CD4-positive, alpha-beta T cell treated with Interleukin-12 subunit alpha and Interleukin-12 subunit beta, for 1 hour (primary cell): ENCODE results near the gene CMTM1.

Source experiments
- DNase-seq: peaks from one replicate; pipeline ENCODE4 v3.0.0-alpha.2; 2020

The CMTM1 gene

GRCh38 chr16:66566051-66566901 lies at the start of gene CMTM1:
Gene CMTM1, plus strand, starts transcription at chr16:66566439. Its CDS starts 75 bp downstream, at chr16:66566514.
- no peak for DNase-seq

DNA sequence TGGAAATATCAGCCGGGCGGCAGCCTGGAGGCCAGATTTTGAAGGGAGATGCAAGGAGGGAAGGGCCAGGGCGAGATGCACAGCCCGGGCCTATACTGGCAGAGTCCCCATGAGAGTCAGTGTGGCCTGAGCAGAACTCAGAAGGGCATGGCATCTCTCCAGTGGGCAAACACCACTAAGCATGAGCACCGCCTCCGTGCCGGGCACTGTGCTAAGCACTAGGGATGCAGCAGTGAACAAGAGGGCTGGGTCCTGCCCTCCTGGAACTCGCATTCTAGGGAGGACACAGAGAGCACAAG lies 49.8 kb upstream of the CMTM1 start:
- DNase-seq, result no peak

- peak; percentile 86 for DNase-seq
These were observed 49.2 kb upstream of the CMTM1 start for GRCh38 chr16:66516808-66517585.

DNA sequence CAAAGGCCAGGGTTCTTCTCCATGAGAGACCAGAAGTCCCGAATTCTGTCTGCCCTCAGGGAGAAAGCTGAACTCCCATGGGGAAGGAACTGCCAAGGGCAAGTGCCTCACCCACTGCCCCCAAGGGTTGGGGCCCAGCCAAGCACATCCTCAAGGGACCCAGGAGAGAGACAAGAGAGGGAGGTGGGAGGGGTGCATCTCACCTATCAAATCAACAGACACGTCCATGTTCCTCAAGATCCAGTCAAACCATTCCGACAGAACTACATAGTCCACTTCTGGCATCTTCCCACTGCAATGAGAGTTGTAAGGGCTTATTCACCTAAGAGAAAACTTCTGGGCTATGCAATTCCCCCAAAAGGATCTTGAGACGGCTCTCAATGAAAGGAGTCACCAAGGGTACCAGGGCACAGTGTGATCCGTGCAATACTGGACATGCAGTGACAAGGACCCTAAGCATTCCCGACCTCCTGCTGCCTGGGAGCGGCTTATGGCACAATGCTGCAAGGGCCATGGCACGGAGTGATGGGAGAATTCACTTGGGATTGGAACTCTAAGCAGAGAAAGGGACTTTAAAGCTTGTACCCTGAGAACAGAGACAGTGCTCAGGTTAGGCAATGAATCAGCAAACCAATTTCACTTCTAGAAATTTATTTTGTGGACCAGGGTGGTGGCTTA lies 48.5 kb upstream of the CMTM1 start:
- no peak for DNase-seq

DNA sequence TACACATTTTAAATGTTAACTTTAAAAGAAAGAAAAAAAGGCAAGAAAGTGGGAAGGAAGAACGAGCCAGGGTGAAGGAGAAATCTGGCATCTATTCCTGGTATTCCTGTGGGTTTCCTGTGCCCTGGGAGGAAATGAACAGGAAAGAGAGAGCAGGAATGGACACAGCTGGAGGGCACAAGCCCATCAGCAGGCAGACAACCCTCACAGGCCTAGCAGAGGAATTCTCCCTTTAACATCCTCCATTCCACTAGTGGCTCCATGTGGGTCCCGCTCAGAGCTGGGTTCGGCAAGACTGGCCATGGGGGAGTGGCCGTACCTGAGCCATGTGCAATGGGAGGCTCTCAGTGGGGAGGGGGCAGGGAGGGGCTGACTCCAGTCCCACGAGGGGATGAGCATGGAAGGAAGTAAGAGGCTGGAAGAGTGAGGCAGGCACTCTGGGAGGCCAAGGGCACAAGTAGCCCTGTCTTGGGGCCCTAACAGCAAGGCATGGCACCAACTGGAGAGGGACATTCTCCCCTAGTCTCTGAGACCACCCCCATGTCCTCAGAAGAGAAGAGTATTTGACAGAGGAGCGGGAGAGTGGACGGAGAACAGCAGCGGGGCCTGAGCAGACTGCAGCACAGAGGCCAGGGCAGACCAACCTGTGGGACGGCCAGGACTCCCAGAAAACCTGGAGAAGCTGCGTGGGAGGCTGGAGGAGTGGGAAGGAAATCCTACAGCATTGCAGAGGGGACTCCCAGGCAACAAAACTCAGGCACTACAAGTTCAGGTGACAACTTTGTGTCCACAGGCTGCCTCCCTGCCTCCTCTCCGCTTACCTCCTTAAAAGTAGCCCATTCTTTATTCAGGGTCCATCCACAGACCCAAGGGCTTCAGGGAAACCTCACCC lies 46.5 kb upstream of the CMTM1 start:
- DNase-seq, result no peak

DNA sequence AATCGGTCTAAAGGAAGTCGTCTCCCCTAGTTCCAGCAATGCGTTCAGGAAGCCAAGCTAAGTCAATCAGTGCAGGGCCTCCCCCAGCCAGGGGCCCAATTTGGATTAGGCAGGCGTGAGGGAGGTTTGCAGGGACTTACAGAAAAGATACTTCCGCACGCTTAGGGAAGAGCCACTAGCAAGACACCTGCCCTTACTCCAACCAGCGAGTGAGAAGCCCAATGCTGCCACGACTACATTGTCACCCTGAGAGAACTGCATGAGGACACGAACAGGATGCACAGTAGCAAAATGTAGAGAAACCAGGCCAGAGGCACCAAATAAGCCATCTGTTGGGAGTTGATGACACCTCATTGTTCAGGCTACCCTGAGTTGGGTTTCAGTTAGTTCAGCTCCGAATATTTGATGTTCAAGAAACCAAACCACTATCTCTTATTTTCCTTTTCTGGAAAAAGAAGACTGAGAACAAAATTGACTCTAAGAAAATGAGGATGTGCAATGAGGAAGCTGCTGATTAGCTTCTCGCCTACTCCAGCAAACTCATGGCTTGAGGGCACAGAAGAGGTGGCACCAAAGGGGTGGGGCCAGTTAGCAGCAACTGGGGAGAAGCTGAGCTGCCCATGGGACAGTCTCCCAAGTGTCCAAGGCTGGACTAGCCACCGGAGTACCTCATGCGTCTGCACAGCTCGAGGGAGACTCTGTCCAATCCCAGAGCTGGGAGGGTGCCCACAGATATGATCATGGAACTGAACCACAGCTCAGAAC lies 45.7 kb upstream of the CMTM1 start:
- peak; percentile 21 for DNase-seq

DNA sequence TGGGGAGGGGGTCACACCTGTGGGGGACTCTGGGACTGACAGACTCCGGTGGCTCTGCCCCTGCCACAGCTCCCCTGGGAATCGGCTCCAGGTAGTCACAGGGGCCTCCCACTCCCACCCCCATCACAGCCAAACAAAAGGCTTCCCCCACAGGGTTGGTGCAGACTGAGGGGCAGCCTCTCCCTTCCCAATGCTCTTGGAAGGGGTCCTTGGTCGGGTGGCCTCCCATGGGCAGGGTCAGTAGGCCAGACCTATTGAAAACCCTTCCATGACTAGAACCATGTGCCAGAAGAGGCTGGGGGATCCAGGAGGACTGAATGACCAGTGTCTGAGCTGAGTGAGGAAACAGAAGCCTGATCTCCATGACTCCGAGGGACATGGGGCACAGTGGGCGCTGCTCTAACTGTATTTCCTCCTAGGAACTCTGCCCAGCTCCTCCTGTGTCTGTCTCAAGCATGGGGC lies 45.0 kb upstream of the CMTM1 start:
- no peak for DNase-seq

DNA sequence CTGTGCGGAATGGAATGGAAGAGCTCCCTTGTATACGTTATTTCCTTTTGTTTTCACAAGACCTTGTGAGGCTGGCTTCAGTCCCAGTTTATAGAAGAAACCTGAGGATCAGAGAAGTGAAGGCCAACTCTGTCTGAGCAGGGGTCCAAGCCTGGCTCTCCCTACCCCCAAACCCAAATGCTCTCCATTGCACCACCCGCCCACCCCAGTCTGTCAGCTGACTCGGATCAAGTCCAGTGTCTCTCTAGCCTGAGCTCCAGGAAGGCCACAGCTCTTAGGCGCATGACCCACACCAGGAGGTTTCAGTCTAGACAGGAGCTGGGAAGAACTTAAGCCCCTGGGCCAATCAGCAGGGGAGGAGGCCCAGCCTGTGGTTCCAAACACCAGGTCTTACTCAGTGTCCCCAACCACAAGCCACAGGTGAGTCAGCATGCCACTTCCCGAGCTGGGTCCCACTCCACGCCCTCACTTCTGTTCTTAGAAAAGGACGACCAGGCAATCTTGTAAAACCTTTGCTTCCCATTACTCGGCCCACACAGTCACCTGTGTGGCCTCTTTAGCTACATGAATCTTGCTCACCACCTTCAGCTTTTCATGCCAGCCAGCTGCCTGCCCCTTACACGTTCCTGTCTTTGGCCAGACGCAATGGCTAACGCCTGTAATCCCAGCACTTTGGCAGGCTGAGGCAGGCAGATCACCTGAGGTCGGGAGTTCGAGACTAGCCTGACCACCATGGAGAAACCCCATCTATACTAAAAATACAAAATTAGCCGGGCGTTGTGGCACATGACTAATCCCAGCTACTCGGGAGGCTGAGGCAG lies 44.1 kb upstream of the CMTM1 start:
- DNase-seq, result peak; percentile 84

DNA sequence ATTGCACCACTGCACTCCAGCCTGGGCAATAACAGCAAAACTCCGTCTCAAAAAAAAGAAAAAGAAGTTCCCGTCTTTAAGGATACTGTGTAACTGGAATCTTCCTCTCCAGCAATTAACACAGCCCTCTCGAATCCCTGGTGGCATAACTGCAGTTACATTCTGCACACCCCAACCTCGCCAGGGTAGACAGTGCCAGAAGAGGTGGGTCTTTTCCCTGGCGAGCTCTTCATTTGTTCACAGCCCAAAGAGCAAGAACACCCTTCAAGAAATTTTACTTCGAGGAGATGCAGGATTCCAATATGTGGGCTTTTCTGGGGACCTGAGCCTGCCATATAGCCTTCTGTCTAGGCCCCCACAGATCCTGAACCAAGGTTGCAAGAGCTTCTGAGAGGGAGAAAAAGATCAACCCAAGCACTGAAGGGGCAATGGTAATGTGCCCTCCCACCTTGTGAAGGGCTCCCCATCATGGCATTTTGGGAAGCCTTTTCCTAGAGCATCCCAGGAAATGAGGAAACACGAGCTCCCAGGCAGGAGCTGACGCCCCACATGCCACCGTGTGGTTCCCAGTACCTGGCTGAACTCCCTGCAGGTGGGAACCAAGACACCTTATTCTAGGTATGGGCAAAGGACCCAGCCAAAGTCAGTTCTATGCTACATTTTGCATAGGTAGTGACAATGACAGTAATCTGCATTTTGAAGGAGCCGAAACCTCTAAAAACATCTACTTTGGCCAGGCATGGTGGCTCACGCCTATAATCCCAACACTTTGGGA lies 43.2 kb upstream of the CMTM1 start:
- DNase-seq, result no peak

DNA sequence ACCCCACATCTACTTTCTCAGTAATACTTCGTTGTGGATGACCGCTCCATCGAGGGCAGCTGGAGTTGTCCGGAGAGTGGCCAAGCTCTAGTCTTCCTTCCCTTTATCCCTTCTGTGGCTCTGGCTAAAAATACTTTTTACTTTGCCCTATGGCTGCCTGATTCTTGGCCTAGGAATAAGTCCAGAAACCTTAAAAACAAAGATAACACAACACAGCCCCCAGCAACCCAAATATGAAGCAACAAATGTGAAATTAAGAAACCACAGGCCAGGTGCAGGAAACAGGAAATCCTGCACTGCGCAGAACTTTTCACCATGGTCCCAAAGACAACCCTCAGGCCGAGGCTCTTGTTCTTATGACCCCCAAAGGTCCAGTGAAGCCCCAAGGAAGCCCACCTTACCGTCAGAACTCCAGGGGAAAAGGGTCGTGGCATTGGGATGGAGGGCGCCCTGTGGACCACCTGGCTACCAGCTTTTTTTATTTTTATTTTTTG lies 42.3 kb upstream of the CMTM1 start:
- peak; percentile 63 for DNase-seq

DNA sequence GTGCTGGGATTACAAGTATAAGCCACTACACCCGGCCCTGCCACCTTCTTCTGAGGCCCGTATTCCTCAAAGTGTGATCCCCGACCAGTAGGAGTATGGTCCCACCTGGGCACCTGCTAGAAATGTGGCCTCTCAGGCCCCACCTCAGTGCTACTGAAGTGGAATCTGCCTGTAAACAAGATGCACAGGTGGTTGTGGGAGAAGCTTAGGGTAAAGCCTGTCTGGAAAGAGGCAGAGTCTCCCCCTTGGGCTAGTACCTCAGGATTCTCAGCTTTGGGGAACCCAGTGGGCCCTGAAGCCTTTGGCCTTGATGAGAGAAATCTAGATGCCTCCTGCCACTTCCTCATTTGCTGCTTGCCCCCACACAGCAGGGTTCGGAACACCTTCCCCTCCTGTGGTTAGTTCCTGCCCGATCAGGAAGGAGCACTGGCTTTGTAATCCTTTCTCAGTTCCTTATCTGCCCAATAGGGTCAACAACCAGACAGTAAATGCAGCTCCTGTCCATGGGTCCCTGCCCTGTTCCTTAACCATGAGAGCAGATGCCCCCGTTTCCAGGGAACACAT lies 41.6 kb upstream of the CMTM1 start:
- peak; percentile 50 for DNase-seq

DNA sequence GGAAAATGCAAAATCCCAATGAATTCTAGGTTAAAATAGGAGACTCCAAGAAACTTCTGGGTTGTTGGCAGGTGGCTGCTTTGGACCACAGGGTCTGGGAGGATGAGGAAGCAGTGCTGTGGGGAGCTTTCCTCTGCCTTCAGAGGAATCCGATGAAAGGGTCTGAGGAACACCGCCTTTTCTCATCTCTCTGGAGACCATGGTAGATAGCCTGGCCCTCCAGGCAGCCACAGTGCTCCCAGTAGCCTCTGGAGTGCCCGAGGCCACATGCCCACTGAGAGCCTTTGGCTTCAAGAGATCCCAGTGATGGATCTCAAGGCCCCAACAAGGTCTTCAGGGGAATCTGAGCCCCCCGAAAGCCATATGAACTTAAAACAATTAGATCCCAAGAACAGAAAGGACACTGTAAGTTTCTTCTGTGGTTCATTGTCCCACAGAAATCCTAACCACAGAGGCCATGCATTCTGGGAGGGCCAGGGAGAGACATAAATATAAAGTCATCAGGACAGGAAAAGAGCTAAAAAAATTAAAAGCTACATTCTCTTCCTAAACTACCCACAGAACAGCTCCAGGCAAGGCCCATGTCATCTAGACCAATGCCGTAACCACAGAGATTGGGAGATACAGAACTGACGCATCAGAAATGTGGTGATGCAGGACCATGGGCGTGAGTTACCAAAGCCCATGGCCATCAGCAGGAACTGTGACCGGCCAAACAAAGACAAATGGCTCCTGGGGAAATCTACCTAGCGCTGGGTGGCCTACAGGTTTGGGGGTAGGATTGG lies 40.7 kb upstream of the CMTM1 start:
- DNase-seq, result peak; percentile 28

DNA sequence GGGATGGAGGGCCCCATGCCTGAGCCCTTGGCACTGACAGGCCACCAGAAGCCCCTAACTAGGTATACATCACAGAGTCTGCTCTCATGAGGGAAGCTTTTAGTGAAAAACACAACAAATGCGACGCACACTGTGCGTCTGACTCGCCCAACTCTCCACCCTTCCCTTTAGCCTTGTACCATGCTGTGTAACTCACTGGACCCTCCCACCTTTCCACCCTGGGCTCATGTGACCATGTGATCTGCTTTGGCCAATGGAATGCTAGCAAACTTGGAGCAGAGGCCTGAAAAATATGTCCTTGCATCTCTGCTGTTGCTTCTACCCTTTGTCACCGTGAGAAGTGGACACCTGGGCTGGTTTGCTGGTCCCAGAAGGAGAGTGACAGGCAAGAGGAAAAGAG lies 37.9 kb upstream of the CMTM1 start:
- no peak for DNase-seq

GRCh38 chr16:66529475-66529874 lies 36.8 kb upstream of the CMTM1 start:
- no peak for DNase-seq

DNA sequence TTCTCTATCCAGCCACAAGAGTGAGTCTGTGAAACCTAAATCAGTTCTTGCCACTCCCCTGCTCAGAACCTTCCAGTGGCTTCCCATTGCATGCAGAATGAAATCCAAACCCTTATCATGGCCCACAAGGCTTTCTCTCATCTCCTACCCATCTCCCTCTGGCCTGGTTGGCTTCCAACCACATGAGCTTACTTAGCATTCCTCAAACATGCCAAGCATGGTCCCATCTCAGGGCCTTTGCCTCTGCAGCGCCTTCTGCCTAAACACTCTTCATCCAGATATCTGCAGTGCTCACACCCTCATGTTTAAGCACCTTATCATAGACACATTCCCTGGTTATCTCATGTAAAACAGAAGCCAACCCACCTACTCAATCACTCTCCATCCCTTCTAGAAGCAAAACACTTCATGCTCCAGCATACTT lies 31.9 kb upstream of the CMTM1 start:
- no peak for DNase-seq

DNA sequence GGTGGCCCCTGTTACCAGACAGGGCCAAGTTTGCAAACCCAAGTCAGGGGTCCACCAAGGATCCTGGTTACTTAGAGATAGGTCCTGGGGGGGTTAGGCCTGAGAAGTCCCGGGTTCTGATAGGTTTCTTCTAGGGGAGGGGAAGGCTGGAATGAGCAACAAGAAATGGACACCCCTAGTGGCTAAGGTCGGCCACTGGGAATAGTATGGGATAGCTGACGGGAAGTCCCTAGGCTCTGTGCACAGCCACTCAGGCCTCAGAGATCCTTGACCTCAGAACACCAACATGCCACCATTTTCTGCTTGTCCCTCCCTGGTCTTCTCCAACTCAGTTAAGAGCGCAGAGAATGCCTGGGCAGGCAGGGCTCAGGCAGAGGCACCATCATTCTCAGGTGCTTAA lies 29.7 kb upstream of the CMTM1 start:
- DNase-seq, result no peak

DNA sequence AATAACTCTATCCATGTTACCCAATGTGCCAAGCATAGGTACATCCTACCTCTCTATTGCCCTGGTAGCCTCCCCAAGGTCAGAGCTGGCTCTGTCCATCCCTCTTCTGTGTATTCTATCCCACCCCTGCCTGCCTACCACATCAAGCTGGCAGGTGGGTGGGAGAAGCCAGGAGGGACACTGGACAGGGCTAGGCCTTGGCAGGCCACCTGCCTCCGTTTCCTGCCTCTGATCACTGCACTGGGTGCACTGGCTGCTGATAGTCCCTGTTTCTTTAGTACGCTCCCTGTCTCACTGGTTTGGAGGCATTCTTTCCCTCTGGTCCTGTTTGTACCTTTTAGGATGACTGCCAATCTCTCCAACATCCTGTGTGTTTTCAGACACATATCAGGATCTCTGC lies 29.0 kb upstream of the CMTM1 start:
- DNase-seq, result no peak

DNA sequence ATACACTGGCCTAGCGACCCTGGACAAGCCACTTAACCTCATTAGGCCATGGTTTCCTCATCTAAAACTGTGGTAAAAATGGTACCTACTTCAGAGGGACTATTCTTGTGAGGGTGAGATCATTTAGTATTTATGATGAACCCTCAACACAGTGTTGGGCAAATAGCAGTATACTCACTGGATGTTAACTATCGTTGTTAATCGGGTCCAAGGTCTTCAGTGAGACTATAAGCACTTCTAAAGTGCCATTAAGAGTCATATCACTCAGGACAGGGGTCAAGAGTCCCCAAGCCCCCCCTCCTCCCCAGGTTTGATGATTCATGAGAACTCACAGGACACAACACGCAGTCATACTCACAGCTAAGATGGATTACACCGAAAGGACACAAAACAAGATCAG lies 27.3 kb upstream of the CMTM1 start:
- no peak for DNase-seq
